ENCODE measurements around the gene FAM204A.

- no peak for TF ChIP-seq CEBPB (IDR thresholded peaks at IDR 0.05; ENCODE audit: borderline replicate concordance in 1 of 2, low read depth in 2 of 2, low read length in 2 of 2)
- no peak for TF ChIP-seq ZNF274 (IDR thresholded peaks at IDR 0.05; ENCODE audit: insufficient read depth, insufficient read length)
- TF ChIP-seq TAF1 (IDR thresholded peaks at IDR 0.05; ENCODE audit: borderline replicate concordance, low read depth, low read length) = no peak
- no peak for TF ChIP-seq RFX5 (IDR thresholded peaks at IDR 0.05; ENCODE audit: low read depth, low read length)
- TF ChIP-seq, protein P1, sequence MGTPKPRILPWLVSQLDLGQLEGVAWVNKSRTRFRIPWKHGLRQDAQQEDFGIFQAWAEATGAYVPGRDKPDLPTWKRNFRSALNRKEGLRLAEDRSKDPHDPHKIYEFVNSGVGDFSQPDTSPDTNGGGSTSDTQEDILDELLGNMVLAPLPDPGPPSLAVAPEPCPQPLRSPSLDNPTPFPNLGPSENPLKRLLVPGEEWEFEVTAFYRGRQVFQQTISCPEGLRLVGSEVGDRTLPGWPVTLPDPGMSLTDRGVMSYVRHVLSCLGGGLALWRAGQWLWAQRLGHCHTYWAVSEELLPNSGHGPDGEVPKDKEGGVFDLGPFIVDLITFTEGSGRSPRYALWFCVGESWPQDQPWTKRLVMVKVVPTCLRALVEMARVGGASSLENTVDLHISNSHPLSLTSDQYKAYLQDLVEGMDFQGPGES (IDR thresholded peaks at IDR 0.05) = no peak
- TF ChIP-seq, protein P2, sequence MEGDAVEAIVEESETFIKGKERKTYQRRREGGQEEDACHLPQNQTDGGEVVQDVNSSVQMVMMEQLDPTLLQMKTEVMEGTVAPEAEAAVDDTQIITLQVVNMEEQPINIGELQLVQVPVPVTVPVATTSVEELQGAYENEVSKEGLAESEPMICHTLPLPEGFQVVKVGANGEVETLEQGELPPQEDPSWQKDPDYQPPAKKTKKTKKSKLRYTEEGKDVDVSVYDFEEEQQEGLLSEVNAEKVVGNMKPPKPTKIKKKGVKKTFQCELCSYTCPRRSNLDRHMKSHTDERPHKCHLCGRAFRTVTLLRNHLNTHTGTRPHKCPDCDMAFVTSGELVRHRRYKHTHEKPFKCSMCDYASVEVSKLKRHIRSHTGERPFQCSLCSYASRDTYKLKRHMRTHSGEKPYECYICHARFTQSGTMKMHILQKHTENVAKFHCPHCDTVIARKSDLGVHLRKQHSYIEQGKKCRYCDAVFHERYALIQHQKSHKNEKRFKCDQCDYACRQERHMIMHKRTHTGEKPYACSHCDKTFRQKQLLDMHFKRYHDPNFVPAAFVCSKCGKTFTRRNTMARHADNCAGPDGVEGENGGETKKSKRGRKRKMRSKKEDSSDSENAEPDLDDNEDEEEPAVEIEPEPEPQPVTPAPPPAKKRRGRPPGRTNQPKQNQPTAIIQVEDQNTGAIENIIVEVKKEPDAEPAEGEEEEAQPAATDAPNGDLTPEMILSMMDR (IDR thresholded peaks at IDR 0.05 in 2 of 3, conservative IDR thresholded peaks at IDR 0.05 in 1 of 3; ENCODE audit: control insufficient read depth in 2 of 3, extremely low read depth in 1 of 3, insufficient read depth in 1 of 3, low read depth in 3 of 3, low read length in 3 of 3) = no peak
- TF ChIP-seq REST (IDR thresholded peaks at IDR 0.05; ENCODE audit: low read depth, low read length) = no peak
- no peak for TF ChIP-seq POLR2A (IDR thresholded peaks at IDR 0.05; ENCODE audit: low read depth, low read length)
- TF ChIP-seq MYC (IDR thresholded peaks at IDR 0.05; ENCODE audit: insufficient read depth, insufficient read length, insufficient replicate concordance, low read length, severe bottlenecking) = no peak
- no peak for TF ChIP-seq ETV6 (conservative IDR thresholded peaks at IDR 0.05 in 1 of 2, IDR thresholded peaks at IDR 0.05 in 1 of 2; ENCODE audit: borderline replicate concordance in 1 of 2, low read depth in 1 of 2)
- TF ChIP-seq NBN (IDR thresholded peaks at IDR 0.05) = no peak
Measured at GRCh38 chr10:118262538-118262937, 79.6 kb downstream of the FAM204A start.
